Epithelial cell of esophagus (primary cell): ENCODE data around the gene ANGPTL7.

ENCODE experiments used
- DNase-seq: peaks from one replicate; pipeline ENCODE4 v3.0.0; 2010; ENCODE audit warnings: low read depth
- H3K4me3 ChIP-seq: 2 replicates; pipeline ENCODE4 v1.5.1; 2011; ENCODE audit warnings: mild to moderate bottlenecking, low read length, control low read depth
- TF ChIP-seq, protein P1 (sequence below): IDR thresholded peaks from 2 replicates; pipeline ENCODE4 v1.5.1; 2011; ENCODE audit warnings: low read depth, mild to moderate bottlenecking, low read length, control low read depth, inconsistent platforms; ENCODE audit not compliant: insufficient read depth; ENCODE audit errors: missing control alignments

The ANGPTL7 gene

DNA sequence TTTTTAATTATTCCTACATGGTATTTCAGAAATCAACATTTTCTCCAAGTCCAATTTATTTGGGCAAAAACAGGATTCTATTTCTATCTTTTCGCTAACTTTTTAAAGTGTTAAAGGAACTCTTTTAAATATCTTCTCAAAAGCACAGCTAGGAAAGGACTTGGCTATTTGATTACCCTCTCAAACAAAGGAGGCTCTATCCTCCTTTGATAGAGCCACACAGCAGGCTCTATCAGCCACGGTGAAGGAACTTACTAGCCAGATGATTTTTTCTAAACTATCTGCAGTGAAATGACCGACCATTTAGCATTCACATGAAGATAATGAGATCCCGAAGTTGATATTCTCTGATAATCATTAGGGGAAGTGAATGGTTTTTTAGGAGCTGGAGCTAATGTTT lies 9.1 kb downstream of the ANGPTL7 start:
- H3K4me3 ChIP-seq = no peak overlapping the region
- TF ChIP-seq, protein P1, sequence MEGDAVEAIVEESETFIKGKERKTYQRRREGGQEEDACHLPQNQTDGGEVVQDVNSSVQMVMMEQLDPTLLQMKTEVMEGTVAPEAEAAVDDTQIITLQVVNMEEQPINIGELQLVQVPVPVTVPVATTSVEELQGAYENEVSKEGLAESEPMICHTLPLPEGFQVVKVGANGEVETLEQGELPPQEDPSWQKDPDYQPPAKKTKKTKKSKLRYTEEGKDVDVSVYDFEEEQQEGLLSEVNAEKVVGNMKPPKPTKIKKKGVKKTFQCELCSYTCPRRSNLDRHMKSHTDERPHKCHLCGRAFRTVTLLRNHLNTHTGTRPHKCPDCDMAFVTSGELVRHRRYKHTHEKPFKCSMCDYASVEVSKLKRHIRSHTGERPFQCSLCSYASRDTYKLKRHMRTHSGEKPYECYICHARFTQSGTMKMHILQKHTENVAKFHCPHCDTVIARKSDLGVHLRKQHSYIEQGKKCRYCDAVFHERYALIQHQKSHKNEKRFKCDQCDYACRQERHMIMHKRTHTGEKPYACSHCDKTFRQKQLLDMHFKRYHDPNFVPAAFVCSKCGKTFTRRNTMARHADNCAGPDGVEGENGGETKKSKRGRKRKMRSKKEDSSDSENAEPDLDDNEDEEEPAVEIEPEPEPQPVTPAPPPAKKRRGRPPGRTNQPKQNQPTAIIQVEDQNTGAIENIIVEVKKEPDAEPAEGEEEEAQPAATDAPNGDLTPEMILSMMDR = no peak
- DNase-seq = no peak

DNA sequence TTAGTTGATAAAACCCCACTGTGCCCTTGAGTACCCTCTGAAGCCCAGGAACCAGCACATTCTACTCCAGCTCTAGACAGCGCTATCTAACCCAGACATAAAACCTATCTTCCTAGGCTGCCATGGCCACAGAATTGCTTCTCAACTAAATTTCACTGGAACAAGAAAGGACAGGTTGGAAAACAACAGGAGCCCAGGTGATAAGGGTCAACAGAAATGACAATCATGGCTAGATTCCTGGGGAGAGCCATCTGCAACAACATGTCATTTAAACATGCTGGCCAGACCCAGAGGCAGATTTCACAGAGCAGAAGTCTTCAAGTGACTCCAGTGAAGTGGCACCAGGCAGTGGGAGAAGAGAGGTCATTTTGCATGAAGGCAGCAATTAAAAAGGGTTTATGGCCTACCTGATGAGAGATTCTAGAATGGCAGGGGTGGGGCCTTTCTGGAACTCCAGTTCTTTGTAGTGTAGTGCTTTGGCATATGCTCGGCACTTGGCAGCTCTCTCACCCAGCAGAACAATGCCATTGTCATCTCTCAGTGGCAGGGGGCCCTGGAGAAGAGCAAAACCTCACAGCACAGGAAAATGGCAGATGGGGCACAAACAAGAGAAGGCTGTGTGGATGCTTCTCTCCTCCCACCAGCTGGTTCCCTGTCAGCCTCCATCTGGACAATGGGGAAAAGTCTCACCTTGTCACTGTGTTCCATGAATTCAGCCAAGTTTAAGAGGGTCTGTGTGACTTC lies 9.9 kb downstream of the ANGPTL7 start:
- no peak for DNase-seq
- TF ChIP-seq, protein P1 = no peak
- no peak overlapping the region for H3K4me3 ChIP-seq

DNA sequence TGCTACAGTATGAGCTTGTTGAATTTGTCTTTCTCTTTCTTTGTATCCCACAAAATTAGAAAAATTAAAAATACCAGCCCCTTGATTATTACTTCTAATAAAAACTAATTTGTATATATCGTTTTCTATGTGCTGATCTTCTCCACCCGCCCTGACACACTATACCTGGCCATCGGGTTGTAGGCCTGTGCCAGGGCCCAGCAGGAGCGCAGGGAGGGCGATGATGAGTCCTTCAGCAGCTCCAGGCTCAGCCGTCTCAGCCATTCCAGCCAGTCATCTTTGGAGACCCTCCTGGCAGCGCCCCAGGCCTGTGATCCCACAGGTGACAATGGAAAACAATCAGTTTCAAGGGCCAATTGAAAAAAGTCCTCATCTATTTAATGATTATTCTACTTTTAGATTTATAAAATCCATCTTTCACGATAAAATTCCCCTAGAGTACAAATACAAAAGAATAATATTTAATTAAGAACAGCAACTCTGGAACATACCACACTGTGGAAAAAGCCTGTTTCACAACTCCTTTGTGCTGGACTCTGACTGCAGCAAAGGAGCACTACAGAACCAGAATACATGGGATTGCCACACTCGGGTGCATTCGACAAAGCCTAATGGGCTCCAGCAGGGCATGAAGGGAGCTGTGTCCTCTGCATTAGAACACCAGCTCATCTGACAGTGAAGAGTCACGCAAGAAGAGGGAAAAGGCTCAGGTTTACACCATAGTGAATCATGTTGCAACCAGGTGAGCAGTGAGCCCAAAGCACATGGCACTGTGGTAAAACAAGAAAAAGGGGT lies 15.4 kb downstream of the ANGPTL7 start:
- DNase-seq = peak; percentile 41
- H3K4me3 ChIP-seq = no peak overlapping the region
- TF ChIP-seq, protein P1 = no peak

DNA sequence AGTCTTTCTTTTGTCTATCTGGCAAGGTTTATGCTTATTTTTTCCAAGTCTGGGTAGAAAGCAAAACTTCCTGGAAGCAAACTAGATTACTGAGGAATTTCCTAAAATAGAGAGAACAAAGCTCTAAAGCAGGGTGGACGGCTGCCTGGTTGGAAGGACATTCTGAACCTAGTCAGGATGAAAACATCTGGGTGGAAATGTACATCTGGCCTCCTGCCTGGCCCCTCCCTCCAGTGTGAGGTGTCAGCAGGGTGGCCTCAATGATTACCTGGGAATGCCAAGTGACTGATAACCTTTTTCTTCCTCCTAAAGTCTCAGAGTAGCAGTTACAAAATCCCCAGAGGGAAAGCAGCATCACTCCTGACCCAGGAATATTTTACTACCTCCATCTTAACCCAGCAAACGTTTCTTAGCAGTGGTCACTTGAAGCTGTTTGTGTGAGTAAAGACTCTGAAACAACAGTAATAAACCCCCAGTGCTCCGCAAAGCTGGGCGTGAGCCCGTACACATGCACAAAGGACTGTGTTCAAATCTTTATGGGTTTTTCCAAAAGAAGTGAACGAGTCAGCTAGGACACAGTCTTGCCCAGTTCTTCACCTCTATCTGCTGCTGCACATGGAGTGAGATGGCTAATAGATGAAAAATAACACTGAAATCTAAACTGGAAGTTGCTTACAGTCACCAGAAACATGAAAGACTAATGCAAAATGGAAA lies 18.9 kb downstream of the ANGPTL7 start:
- H3K4me3 ChIP-seq = no peak overlapping the region
- TF ChIP-seq, protein P1 = no peak
- peak; percentile 20 for DNase-seq

DNA sequence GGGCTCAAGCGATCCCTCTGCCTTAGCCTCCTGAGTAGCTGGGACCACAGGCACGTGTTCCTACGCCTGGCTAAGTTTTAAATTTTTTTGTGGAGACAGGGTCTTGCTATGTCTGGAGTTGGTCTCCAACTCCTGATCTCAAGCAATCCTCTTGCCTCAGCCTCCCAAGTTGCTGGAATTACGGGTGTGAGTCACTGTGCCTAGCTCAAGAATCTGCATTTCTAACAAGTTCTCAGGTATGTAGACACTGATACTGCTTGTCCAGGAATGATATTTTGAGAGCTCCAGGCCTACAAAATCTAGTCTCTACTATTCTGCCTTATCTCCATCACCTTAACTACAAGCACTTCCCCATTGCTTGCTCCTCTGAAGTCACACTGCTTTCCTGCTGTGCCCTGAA lies 22.3 kb downstream of the ANGPTL7 start:
- TF ChIP-seq, protein P1 = no peak
- H3K4me3 ChIP-seq = no peak overlapping the region
- DNase-seq = no peak

DNA sequence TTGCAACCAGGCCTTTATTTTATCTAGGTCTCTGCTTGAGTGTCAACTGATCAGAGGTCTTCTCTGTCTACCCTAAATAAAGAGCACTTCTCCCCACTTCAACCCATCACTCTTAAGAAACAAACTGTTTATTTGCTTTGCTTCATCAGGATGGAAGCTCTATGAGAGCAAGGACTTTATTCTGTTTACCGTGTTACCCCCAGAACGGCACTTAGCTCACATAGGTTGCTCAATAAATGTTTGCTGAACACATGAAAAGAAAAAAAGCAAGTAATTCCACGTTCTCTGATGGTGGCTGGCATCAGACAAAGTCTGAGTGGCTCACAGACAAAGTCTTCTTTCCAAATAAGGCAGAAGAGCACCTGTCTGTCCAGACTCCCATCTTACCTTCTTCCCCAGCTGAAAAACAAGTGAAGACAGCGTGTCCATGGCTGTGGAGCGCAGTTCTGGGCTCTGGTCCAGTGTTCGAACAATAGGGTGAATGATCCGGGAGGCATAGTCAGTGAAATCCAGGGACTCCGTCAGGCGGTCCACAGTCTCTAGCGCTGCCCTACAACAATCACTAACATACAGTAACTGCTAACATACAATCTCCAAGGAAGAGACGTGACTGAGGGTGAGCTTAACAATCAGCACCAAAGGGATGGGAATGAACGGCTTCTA lies 22.9 kb downstream of the ANGPTL7 start:
- TF ChIP-seq, protein P1 = no peak
- no peak for DNase-seq
- no peak overlapping the region for H3K4me3 ChIP-seq
